Nucleus accumbens (tissue), 56 donors: ENCODE measurements around the gene GALNT2.
A peak's percentile ranks its signal among the peaks of the same experiment; 100 is the strongest.

Experiments
- DNase-seq, 56 donors: peaks; one replicate each; lab custom pipeline; 2025; lab: John Stamatoyannopoulos, UW

GALNT2 gene

DNA sequence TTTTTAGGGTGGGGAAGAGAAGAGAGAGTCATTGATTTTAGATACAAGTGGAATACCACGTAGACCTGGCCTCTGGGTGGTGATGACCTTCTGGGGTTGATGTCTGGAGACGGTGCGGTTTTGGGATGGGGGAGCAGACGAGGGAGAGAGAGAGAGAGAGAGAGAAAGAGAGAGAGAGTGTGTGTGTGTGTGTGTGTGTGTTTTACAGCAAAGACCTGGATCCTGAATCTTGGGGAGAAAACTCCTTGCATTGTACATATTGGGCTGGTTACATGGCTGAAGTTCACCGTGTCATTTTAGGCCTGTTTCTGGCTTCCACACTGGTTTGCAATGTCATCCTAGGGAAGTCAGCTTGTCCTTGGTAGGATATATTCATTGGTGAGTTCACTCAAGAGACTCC is 89.0 kb downstream of the GALNT2 start:
- DNase-seq = no peak

DNA sequence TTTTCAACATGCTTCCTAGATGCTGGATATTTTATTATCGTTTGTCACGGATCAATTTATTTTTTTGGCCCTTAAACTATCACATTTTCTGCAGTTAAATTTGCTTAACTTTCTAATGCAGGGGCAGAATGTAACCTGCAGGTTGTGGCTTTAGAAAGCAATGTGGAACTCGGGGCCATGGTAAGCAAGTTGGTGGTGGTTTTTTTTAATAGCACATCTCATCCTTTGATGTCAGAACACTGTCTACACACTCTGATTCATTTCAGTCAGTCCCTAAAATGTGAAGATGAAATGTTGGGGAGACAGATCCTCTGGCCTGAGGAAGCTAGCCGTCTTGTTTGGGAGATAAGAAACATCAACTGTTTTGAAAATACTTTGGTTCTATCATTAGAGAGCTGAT is 89.5 kb downstream of the GALNT2 start:
- no peak for DNase-seq

DNA sequence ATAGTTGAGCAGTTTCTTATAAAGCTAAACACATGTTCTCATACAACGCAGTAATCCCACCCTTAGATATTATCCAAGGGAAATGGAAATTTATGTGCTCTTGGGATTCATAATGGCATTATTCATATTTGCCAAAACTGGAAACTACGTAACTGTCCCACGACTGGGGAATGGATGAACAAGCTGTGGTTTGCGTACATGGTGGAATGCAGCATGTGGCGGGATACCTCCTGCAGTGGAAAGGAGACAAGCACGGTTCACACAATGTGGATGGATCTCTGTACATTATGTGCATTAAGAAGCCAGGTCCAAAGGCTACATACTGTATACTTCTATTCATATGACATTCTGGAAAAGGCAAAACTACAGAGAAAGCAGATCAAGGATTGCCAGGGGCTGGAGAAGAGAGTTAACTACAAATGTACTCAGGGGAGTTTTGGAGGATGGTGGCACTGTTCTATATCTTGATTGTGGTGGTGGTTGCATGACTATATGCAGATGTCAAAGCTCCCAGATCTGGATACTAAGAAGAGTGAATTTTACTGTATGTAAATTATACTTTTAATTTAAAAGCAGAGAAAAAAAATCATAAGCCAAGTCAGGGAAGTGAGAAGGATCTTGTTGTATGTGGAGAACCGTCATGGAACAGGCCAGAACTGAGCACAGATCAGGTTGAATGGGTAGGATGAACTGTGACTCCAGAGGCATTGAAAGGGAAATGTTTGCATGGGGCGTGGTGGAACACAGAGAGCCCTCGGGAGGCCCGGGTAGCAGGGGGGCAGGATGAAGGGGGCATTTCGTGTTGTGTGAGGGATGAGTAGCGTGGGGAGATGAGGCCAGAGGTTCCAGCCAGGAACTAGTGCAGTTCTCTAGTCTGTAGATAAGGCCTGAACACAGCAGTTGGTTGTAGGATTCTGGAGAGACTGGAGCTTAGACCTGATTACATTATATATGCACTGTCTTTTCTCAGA is 90.7 kb downstream of the GALNT2 start:
- DNase-seq = no peak

DNA sequence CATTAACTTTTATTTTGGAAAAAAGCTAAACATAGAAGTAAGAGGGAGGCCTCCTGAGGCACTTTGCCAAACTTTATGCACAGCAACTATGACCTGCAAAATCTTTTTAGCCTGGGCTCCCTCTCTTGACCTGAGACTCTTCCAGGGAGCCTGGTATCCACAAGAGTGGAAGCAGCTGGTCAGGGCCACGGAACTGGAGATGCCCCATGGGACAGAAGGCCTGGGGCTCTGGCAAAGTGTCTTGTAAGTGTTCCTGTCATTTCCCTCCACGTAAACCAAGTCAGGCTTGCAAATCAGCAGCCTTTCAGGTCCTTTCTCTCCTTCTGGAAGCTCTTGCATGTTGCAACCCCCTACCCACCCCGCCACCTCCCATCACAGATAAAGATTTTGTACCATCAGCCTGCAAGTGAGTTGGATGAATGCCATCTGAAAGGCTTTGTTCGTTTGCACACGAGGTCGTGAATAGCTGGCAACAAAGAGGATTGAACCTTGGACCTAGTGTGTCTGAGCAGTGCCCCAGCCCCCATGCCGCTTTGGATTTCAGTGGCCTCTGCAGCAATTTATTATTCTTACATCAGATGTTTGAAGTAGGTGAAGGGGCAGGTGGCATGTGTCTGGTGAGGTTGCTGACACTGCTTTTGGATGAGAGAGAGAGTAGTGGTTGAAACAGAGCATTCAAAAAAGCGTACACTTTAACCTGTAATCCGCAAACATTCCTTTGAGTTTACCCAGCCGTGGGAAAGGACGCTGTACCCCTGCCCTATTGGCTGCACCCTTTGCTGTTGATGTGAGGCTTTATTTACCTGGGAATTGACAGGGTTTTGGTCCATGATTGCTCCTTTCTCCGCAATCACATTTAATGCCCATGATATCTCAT is 91.6 kb downstream of the GALNT2 start:
- no peak for DNase-seq

DNA sequence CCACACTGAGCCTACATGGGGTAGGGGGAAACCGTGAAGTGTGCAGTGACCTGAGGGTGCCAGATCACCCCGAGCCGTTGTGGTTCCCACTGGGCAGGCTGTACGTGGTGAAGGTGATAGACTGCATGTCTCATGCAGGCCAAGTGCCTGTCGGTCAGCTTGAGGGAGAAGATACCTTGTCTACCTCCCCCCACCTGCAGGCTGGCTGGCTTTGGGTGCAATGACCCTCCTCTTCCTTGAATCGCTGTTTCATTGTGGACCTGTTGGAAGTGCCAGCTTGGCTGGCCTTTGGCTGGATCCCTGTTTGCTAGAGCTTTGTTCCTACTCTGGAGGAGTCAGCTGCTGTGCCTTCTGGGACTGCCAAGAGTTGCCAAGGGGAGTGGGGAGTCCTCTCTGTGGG is 92.5 kb downstream of the GALNT2 start:
- DNase-seq = no peak

DNA sequence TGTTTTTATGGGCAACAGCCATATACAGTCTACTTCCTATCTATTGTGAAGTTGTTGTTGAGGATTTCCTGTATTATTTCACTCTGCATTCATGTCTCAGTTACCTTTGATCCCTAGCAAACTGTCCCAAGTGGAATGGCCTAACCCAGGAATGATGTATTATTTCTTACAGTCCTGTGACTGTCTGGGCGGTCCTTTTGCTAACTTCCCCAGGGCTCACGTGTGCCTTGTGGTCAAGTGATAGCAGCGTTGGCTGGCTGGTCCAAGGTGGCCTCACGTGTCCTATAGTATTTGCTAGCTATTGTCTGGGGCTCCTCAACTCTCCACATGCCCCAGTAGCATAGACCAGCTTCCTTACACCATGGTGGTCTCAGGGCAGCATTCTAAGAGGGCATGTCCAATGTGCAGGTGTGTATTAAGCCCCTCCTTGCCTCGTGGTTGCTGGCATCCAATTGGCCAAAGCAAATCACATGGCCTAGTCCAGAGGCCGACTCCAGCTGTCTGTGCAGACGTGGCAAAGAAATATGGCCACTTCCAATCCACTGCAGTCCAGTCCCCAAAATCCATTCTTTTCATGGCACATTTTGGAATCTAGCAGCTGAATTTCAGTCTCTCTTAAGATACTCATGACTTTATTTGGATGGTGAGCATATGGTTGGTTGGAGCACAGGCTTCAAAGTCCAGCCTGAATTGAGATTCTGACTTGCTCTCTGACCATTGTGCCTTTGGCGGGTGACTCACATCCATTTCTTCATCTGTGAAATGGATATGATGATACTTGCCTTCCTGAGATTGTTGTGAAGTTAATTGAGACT is 94.1 kb downstream of the GALNT2 start:
- no peak for DNase-seq

DNA sequence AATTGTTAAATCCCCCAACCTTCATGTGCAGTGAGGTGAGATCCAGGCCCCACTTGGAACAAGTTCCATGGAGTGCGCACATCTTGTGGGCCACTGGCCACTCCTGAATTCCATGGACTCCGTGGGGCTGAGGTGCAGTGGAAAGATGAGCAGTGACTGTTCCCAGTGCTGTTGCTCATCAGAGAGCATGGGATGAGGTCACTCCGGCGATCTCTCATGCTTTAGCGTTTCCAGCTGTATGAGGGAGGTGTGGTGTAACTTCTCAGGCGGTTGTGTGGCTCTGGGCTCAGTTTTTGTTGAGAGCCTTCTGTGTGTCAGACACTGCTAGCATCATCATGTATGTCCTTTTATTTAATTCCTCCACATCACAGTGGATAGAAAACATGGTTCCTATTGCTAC is 96.2 kb downstream of the GALNT2 start:
- DNase-seq = peak in 1 of 56 donors; percentile 35

DNA sequence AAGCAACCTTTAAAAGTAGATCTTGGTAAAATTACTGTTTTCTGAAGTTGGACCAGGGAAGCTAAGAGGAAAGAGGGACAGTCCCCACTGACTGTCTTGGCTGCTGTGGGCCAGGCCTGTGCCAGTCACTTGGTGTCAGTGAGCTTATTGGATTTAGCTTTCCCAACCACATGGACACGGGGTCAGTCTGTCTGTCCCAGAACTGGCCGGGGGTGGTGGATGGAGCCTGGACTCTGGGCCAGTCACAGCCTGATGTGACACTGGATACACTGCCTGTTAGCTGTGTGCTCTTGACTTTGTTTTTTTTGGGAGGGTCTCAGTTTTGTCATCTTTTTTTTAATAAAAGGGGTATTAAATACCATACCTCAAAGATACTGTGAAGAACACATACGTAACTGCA is 96.7 kb downstream of the GALNT2 start:
- peak in 1 of 56 donors; percentile 37 for DNase-seq

DNA sequence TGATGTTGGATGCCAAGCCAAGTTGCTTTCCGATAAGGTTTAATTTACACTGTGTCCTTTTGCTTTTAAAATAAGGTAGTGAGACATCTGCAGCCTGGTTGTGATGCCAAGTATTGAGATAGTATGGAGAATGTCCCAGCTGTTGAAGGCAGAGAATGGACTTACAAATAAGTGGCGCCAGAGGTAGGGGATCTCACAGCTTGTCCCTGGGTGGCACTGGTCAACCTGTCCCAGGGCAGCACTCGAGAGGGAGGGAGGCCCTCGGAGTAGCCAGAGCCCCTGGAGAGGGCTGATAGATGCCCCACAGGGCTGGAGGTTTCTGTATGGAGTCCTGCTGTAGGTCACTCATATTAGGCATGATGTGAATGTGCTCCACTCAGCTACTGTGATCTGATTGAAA is 98.5 kb downstream of the GALNT2 start:
- DNase-seq = no peak

DNA sequence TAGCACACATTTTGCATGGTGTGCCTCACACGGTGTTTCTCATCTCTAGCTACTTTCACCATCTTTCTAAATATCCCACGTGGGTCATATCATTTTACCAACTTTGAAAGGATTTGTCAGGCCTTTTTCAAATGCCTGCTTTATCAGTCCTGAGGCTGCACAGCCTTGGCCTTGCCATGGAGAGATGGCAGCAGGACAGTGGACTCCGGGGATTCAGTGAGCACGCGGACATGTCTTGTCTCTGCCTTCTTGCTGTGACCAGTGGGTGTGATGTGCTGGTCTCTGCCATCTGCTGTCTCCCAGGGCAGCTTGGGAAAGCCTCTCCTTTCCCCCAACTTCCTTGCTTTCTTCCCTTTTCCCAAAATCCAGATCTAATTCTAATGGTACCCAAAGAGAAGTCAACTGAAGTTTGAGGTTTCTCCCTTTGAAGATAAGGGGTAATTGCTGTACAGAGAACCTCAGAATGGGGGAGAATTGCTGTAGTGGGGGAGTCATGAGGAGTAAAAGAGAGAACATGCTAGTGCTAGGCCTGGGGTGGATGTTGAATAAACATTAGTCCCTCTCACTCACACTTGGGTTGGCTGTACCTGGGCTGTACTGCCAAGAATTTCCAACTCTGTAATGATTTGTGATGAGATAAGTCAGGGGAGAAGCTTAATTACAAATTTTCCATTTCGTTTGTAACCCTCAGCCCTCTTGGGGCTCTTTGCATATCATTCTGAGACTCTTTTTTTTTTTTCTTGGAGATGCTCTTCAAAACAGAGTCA is 99.5 kb downstream of the GALNT2 start:
- no peak for DNase-seq

DNA sequence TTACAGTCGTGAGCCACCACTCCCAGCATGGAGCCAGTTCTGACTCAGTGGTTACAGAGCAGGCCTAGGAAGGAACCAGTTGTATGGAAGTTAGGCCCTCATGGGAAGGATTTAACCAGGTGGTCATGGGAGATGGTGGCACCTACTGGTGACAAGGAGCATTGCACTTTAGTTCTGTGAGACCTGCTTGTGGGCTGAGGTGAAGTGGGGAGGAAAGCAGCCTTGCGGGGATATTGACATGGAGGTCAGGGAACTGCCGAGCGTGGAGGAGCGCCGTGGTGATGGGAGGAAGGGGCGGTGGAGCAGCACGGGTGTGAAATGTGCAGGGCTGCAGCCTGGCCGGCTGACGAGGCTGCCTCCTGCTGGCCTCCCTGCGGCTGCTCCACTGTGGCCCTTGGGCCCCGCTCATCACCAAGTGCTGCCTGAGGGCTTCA is 100.4 kb downstream of the GALNT2 start:
- DNase-seq = no peak

DNA sequence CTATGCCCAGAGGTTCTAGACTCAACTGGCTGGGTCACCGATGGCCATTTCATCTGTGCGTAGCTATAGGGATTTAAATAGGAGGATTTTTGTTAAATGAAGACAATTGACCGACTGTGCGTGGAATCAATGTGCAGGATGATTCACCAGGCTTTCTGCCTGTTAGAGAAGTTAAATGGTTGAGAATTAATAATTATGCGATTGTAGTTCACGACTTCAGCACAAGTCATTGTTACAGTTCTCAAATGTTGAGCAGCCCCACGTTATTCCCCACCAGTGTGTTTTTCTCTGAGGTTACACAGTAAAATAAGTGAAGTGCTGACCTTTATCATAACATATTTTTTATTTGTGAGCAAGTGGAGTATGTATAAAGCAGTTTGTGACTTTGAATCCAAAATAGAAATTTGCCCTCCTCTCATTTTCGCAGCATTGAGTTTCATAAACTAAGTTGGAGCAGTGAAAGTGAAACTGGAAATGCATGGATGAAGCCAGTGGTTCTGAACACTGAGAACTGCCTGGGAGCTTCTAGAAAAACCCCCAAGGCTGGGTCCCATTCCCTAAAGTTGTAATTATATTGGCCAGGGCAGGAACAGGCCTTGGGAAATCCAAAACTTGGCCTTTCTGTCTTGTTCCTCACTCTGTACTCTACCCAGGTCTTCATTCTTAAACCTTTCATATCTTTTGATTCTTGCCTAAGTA is 102.6 kb downstream of the GALNT2 start:
- peak in 2 of 56 donors; percentile 33 to 57 for DNase-seq

DNA sequence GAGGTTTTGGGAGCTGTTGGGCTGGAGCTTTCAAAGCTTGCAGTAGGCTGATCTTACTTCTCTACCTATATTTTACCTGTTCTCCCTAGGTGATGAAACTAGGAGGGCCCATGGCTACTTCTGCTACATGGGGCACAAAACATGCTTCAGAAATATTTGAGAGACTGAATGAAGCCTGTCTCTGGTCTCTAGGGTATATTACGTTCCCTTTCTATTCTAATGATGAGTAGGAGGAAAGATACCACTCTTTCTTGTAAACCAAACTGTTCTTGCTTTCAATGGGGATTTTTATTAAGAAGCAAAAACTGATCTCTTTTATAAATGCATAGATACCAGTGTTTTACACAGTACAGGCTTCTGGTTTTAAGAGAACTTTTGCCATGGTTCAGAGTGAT is 103.1 kb downstream of the GALNT2 start:
- no peak for DNase-seq

DNA sequence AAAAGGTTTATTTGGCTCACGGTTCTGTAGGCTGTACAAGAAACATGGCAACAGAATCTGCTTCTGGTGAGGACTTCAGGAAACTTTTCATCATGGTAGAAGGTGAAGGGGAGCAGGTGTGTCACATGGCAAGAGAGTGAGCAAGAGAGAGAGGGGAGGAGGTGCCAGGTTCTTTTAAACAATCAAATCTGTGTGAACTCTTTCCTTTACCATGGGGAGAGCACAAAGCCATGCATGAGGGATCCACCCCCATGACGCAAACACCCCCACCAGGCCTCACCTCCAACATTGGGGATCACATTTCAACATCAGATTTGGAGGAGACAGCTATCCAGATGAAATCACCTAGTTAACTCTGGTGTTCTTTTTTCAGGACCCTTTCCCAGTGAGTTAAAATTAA is 103.6 kb downstream of the GALNT2 start:
- DNase-seq = no peak

DNA sequence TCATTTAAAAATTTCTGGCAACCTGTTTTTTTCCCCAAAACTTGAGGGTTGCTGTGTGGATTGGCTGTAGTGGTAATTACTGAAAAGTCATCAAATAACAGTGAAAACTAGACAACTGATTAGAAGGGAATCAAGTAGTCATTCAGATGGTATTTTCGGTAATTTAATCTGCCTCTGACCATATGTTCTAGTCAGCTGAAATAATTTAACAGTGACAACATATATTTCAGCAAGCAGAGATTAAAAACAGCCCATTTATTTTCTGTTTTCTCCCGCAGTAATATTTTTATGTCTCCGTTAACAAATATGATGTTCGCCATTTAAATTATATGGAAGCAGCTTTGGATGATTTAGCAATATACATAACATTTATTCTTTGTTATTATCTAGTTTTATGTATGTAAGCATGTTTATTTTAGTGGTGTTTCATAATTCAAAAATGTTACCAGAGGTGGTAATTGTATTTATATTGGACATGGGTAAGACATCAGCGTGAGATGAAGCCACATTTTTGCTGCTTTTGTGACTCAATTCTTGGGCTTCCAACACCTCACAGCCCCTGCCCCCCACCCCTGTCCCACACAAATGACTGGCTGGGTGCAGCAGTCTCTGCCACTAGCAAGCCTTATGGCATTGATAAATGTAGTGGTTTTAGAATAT is 104.4 kb downstream of the GALNT2 start:
- no peak for DNase-seq

DNA sequence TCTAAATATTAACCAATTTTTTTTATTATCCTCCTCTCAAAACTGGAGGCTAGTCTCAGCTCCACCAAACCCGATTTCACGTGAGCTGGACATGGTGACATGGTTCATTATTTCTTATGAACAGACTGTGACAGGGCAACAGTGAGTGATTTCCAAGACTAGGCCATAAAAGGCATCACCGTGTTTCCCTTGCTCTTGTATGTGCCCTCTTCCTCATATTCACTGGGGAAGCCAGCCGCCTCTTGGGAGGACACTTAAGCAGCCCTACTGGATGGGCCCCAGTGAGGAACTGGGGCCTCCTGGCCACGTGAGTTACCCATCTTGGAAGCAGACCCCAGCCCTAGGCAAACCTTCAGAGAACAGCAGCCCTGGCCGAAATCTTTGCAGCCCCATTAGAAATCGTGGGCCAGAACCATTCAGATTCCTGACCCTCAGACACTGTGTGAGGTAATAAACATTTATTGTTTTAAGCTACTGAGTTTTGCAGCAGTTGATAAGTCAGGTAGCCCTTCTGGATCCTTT is 105.0 kb downstream of the GALNT2 start:
- DNase-seq = no peak

DNA sequence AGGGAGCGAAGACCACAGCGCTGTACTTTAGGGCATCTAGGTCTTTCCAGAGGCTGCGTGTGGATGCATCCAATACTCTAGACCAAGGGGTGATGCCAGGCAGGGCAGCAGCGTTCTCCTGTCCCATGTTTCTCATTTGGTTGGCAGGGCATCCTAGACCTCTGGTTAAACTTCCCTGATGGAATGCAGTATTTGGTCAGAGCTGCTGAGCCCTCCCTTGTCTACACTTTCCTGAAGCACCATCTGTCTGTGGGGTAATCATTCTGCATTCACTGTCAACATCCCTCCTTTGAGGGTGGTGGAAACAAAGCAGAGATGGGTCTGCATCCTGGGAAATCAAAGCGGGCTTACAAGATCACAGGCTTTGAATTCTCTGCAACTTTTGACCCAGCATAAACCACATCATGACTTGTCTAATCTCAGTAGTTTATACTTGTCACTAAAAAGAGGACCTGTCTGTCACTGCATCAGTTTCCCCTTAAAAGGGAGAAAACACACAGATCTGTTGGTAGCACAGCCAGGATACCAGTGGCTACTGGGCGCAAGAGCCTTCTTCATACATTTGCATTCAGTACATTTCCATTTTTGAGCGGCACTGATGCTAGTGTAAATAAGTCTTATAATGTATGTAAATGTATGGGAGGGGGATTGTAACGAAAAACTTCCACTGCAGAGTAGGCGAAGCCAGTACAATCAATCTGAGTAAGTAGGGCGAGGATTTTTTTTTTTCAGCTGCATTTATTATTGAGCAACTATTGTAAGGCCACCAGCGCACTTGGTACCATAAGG is 106.3 kb downstream of the GALNT2 start:
- DNase-seq = no peak

DNA sequence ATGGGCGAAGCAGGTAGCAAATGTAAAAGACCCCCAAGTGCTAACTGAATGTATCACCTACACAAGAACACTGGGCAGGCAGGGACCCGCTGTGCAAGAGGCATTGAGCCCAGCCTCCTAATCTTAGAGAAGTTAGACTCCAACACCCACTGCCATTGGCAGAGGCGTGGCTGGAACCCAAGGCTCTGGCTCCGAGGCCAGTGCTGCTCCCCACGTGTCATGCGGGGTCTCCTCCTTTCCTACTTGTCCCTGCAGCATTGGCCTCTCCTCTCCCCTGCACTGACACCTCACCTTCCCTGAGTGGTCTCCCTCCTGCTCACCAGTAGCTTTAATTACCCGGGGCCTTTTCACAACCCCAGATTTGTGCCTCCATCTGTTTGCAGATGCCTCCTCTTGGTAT is 107.0 kb downstream of the GALNT2 start:
- no peak for DNase-seq
